K562 (cell line): ENCODE results near the gene FGF1.

ENCODE experiments used
- MTA2 ChIP-seq: fragments of 450-650 bp; IDR thresholded peaks from 2 replicates; pipeline ENCODE4 v1.6.1; 2016; ENCODE audit warnings: low read depth
- NFIX ChIP-seq: fragments of 250-450 bp; sonication (Bioruptor Pico); IDR thresholded peaks from 2 replicates; pipeline ENCODE4 v1.4.0; 2020; ENCODE audit warnings: low read depth, mild to moderate bottlenecking, moderate library complexity
- SETDB1 ChIP-seq: IDR thresholded peaks from one replicate; pipeline ENCODE4 v1.6.1; 2012; ENCODE audit warnings: low read length, control low read depth, inconsistent platforms
- TAL1 ChIP-seq: fragments of 450-650 bp; IDR thresholded peaks from 2 replicates; pipeline ENCODE4 v1.6.1; 2016; ENCODE audit warnings: mild to moderate bottlenecking
- ZNF384 ChIP-seq: IDR thresholded peaks from 2 replicates; pipeline ENCODE4 v1.6.1; 2012; ENCODE audit warnings: low read depth, low read length, improper control_type of control experiment
- TF ChIP-seq, protein P1 (sequence below), 3 experiments: IDR thresholded peaks in 2 of 3; conservative IDR thresholded peaks in 1 of 3; 2 replicates each; pipeline ENCODE4 v1.5.1; 2011 to 2012; ENCODE audit warnings: low read length in 3 of 3, mild to moderate bottlenecking in 3 of 3, control low read depth in 2 of 3, improper control_type of control experiment in 1 of 3, inconsistent platforms in 1 of 3, low read depth in 1 of 3, mixed read lengths in 1 of 3, moderate library complexity in 1 of 3; ENCODE audit not compliant: insufficient read depth in 2 of 3
- TF ChIP-seq, protein P2 (sequence below), 2 experiments: fragments of 450-650 bp; IDR thresholded peaks; 2 replicates each; pipeline ENCODE4 v1.6.1; 2016; ENCODE audit warnings: mild to moderate bottlenecking in 2 of 2, borderline replicate concordance in 1 of 2, low read depth in 1 of 2, moderate library complexity in 1 of 2

DNA sequence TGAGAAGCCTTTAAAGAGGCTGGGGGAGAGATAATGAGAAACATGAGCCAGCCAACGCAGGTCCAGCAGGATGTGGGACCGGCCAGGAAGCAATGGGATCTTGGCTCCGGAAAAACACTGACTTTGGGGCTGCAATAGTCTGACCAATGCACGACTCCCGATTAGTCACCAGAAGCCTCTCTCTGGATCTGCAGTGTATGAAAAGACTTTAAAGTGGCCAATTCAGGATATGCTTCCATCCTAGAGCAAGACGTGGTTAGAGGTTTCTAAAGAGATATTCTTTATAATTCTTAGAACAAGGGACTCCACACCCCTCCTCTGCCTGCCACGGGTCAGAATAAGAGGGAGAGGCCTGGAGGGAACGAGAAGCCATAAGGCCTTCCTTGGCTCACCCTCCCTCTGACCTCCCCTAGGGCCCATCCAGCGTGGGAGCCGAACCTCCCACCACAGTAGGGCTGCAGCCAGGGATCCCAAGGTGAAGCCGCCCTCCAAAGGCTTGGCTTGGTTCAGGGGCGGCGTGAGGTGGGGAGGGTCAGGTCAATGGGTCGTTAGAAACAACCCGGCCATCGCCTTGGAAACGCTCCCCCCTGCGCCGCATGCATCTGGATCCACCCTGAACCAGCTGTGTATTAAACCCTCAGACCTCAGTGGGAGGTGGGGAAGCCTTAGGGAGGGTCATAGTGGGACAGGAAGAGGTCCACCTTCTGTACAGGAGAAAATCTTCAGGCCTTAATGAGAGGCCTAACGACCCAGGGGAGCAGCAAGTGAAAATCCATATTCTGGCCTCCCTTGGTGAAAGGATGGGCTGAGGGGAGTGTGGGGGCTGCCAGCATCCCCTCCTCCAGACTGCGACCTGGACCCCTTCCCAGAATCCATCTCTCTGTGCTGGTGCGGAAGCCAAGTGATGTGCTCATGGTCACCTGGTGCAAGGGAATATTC lies 11.1 kb downstream of the FGF1 start:
- no peak for TF ChIP-seq NFIX (CRISPR knock-in tag)
- TF ChIP-seq ZNF384 = no peak
- no peak for TF ChIP-seq MTA2
- TF ChIP-seq, protein P1, sequence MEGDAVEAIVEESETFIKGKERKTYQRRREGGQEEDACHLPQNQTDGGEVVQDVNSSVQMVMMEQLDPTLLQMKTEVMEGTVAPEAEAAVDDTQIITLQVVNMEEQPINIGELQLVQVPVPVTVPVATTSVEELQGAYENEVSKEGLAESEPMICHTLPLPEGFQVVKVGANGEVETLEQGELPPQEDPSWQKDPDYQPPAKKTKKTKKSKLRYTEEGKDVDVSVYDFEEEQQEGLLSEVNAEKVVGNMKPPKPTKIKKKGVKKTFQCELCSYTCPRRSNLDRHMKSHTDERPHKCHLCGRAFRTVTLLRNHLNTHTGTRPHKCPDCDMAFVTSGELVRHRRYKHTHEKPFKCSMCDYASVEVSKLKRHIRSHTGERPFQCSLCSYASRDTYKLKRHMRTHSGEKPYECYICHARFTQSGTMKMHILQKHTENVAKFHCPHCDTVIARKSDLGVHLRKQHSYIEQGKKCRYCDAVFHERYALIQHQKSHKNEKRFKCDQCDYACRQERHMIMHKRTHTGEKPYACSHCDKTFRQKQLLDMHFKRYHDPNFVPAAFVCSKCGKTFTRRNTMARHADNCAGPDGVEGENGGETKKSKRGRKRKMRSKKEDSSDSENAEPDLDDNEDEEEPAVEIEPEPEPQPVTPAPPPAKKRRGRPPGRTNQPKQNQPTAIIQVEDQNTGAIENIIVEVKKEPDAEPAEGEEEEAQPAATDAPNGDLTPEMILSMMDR (IDR thresholded peaks at IDR 0.05 in 2 of 3, conservative IDR thresholded peaks at IDR 0.05 in 1 of 3; ENCODE audit: insufficient read depth in 2 of 3, low read depth in 1 of 3, low read length in 3 of 3) = no peak
- TF ChIP-seq, protein P2, sequence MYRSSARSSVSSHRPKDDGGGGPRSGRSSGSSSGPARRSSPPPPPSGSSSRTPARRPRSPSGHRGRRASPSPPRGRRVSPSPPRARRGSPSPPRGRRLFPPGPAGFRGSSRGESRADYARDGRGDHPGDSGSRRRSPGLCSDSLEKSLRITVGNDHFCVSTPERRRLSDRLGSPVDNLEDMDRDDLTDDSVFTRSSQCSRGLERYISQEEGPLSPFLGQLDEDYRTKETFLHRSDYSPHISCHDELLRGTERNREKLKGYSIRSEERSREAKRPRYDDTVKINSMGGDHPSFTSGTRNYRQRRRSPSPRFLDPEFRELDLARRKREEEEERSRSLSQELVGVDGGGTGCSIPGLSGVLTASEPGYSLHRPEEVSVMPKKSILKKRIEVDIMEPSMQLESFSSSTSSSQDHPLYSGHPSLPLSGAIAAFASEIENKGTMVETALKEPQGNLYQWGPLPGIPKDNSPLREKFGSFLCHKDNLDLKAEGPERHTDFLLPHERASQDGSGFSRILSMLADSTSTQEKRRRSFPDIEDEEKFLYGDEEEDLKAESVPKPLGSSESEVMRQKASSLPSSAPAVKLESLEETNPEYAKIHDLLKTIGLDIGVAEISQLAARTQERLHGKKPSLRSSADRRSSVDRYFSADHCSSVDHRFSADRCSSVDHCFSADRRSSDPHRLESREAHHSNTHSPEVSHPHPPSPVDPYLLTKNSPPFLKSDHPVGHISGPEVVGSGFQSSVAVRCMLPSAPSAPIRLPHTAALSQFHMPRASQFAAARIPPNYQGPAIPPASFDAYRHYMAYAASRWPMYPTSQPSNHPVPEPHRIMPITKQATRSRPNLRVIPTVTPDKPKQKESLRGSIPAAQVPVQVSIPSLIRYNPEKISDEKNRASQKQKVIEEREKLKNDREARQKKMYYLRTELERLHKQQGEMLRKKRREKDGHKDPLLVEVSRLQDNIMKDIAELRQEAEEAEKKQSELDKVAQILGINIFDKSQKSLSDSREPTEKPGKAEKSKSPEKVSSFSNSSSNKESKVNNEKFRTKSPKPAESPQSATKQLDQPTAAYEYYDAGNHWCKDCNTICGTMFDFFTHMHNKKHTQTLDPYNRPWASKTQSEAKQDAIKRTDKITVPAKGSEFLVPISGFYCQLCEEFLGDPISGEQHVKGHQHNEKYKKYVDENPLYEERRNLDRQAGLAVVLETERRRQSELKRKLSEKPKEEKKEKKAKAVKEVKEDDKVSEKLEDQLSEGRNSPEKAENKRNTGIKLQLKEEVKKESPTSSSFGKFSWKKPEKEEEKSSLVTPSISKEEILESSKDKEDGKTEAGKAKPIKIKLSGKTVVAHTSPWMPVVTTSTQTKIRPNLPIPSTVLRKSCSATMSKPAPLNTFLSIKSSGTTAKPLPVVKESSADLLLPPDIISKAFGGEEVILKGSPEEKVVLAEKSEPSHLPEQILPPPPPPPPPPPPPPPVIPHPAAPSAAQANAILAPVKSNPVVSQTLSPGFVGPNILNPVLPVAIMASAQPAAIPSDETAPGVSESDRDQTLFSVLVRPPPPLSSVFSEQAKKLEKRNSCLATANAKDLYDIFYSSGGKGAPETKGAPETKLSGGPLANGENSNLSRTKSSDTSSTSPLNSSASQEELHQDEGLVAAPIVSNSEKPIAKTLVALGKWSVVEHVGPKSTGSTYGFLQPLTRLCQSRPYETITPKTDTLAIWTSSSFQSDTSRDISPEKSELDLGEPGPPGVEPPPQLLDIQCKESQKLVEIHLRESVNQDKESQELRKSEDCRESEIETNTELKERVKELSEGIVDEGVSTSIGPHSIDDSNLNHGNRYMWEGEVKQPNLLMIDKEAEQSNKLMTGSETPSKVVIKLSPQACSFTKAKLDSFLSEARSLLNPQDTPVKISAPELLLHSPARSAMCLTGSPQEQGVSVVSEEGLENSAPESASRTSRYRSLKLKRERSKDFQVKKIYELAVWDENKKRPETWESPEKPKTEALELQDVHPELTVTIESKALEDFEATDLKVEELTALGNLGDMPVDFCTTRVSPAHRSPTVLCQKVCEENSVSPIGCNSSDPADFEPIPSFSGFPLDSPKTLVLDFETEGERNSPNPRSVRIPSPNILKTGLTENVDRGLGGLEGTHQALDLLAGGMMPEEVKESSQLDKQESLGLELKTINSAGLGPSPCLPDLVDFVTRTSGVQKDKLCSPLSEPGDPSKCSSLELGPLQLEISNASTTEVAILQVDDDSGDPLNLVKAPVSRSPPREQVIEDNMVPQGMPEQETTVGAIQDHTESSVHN (IDR thresholded peaks at IDR 0.05; ENCODE audit: borderline replicate concordance in 1 of 2, low read depth in 1 of 2) = no peak
- no peak for TF ChIP-seq TAL1
- TF ChIP-seq SETDB1 = no peak
